GM18499 (cell line): ENCODE measurements around the gene FAP.

Source experiments
- ATAC-seq: cut with Tn5 transposase; IDR thresholded peaks from one replicate; pipeline ENCODE4 v1.9.1; 2021; ENCODE audit warnings: moderate number of reproducible peaks; ENCODE audit not compliant: insufficient read depth, unreplicated experiment

Gene FAP

DNA sequence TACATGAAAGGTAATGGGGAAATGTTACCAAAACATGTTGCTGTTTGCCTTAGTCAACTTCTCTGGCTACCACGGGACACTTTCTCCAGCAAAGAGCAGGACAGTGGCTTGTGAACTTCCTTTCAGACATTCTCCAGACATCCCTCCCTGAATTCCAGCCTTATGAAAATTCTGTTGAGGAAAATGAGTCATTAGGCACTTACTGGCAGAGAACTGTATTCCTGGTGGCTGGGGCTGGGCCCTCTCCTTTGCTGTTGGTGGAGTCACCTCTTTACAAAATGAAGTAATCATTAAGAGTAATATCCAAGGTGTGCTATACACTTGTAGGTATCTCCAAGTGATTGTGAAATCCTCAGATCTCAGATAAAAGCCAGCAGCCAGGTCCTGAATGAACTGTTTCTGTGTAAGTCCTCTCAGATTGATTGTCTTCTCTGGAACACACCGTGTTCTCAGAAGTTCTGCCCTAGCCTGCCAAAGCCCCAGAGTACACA lies 1.3 kb upstream of the FAP start:
- ATAC-seq, result no peak

GRCh38 chr2:162243715-162244114 lies 470 bp upstream of the FAP start:
- ATAC-seq, result no peak

GRCh38 chr2:162242586-162243280 lies 512 bp downstream of the FAP start:
- ATAC-seq, result no peak

- no peak for ATAC-seq
These were observed 1.7 kb downstream of the FAP start for GRCh38 chr2:162241571-162241970.

DNA sequence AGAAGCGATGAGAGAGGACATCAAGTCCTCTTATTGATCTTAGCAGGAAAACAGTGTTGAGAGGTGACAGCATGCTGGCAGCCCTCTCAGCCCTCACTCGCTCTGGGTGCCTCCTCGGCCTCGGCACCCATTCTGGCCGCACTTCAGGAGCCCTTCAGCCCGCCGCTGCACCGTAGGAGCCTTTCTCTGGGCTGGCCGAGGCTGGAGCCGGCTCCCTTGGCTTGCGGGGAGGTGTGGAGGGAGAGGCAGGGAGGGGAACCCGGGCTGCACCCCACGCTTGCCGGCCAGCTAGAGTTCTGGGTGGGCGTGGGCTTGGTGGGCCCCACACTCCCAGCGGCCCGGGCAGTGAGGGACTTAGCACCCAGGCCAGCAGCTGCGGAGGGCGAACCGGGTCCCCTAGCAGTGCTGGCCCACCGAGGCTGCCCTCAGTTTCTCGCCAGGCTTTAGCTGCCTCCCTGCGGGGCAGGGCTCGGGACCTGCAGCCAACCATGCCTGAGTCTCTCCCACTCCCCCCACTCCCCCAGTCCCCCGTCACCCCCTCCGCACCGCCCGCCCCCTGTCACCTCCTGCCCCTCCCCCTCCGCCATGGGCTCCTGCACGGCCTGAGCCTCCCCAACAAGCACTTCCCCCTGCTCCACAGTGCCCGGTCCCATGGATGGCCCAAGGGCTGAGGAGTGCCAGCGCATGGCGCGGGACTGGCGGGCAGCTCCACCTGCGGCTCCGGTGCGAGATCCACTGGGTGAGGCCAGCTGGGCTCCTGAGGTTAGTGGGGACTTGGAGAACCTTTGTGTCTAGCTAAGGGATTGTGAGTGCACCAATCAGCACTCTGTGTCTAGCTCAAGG lies 8.4 kb downstream of the FAP start:
- ATAC-seq, result no peak

DNA sequence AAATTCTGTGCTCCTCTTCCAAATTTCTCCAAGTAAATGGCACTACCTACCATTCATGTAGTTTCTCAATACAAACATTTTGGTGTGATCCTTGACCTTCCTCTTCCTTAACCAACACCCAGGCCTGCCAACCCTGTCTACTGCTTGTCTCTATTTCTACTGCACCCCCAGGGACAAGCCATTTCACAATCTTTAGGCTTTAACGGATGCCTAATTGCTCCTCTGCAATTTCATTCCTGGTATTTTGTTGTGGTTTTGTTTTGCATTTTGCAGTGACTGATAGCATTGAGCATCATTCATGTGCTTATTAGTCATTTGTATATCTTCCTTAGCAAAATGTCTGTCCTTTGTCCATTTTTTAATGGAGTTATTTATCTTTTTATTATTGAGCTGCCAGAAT lies 10.0 kb downstream of the FAP start:
- ATAC-seq, result no peak

GRCh38 chr2:162232671-162233070 lies 10.6 kb downstream of the FAP start:
- ATAC-seq, result no peak

DNA sequence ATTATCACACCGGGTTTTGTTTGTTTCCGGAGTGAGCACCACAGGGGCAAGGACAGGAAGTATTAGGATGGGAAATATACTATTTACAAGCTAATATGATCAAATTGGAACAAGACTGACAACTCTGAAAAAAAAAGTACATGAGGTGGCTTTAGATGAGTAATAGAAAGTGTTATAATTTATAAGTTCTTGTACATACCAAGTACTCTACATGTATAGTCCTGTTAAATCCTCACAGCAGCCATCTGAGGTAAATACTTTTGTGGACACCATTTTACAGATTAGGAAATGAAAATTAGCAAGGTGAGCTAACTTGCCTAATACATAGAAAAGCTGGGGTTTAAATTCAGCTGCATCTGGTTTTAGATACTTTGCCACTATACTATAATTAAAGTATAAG lies 11.2 kb downstream of the FAP start:
- ATAC-seq, result no peak

DNA sequence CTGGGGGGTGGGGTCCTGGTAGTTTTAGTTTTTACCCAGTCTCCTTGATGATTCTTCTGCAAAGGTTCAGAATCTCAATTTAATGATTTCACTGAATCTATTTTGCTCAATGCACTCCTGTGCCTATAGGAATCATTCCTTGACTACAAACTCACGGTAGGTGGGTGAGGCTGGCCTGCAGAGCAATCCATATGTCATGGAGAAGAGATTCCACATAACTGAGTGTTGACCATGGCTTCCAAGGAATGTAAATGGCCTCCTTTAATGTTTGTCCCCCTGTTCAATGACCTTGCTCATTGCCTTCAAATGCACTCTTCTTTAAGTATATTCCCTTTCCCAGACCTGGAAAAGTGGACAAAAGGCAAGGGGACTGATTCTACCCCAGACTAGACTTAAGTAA lies 12.5 kb downstream of the FAP start:
- no peak for ATAC-seq

DNA sequence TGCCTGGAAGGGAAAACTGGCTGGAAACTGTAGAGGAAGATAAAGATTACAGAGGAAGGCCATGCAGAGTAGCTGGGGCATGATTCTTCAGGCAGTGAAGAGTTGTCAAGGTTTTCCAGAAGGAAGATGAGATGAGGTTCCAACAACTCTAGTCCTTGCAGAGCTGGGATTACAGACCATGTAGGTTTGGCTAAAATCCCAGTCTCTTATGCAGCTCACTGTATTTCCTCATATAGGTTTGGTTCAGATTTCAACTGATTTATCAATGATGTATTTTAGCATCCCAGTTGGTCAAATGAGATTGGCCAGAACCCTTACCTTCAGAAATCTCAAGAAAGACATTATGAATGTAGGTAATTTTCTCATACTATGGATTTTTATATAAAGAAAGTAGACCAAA lies 16.4 kb downstream of the FAP start:
- no peak for ATAC-seq

- ATAC-seq, result peak; percentile 66
These were observed 22.2 kb downstream of the FAP start for GRCh38 chr2:162221064-162221463.

DNA sequence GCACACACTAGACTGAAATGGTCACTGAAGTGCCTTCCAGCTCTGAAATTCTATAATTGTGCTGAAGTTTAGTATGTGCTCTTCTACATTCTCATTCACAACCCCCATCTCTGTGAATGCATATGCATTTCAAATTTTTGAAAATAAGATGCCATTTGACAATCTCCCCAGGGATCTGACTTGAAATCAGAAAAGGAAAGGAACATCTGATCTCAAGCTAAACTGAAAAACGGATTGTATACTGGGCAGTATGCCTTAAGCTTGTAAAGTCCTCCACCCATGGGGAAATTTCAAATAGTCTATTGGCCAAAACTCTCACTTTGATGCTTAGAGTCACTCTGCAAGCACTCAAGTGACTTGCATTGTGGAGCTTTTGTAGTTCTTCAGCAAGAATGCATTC lies 22.9 kb downstream of the FAP start:
- ATAC-seq, result no peak

DNA sequence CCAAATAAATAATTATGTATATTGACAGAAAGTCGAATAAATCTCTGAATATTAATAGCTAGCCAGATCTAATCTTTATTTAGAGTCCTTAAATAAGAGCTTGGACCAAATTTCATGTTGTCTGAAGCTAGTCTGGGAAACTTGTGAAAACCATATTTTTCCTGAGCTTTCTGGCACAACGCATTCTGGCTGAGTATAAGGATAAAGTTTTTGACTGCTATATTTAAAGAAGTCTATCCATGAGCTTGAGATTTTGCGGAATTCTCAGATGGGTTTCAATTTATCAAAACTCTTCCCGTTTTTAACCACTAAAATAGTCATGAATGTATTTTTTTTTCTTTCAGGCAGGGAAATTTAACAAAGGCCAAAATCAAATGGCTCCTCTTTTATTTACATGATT lies 23.8 kb downstream of the FAP start:
- ATAC-seq, result no peak

DNA sequence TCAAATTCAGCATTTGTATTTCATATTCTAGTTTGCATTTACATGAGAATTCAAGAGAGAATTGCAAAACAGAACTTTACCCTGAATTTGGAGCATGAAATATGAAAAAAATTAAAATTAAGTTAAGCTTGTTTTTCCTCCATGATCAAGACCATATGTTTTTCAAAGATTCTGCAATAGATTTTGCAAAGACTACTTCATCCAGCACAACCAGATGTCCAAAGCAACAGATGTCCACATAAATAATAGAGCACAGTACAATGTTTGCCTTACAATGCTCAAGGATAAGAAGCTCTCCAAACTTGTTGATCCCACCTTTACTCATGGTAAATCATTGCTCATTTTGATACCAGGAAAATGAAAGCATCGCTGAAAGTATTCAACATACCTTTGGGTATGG lies 25.6 kb downstream of the FAP start:
- ATAC-seq, result no peak

DNA sequence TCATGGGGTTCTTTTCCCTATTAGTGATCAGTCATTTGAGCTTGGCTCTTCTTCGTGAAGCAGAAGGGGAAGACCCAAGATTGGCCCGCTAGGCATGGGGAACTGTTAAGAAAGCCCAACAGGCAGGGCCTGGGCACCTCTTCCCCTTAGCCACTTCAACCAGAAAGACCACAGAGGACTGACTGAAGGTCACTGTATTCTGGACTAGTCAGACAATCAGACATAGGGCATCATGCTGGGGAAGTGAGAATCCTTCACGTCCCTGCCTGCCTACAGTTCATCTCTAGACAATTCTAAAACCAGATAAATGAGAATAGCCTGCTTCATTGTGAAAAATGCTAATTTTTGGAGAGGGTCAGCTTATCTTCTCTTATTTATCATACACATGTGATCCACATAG lies 28.1 kb downstream of the FAP start:
- ATAC-seq, result no peak

DNA sequence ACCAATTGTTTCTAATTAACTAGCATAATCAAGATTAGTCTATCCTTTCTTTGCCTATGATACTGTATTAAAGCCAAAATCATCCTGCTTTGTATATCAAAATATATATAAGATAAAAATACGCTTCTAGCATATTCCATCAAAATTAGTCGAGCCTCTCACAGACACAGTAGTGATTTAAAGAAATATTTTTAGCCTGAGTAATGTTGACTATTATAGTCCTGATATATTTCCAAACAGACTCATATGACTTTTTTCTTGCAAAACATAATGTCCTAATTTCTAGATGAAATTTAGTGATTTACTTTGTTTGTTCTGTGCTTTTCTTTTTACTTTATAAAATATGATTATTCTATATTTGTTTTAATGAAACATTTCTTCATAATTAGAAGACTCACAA lies 30.9 kb downstream of the FAP start:
- ATAC-seq, result no peak

- no peak for ATAC-seq
These were observed 31.5 kb downstream of the FAP start for GRCh38 chr2:162211732-162212131.

- no peak for ATAC-seq
These were observed 32.9 kb downstream of the FAP start for GRCh38 chr2:162210385-162210784.

- ATAC-seq, result no peak
These were observed 41.0 kb downstream of the FAP start for GRCh38 chr2:162202203-162202602.

DNA sequence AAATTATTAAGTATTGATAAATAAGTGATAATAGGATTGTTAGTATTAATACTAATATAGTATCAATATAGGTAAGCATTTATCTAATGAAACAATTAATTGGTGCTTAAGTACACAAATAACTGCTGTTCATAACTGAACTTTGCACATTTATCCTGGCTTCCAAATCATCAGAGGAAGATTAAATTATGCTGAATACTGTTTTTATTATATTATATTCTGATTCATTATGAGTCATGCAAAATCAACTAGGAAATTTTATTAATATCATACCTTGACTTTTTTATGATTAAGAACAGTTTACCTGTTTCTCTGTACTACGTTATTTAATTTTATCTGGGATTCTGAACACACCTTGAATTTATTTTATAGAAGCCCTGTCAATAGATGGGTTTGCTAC lies 42.6 kb downstream of the FAP start:
- ATAC-seq, result no peak

- ATAC-seq, result no peak
These were observed 43.3 kb downstream of the FAP start for GRCh38 chr2:162199913-162200312.

DNA sequence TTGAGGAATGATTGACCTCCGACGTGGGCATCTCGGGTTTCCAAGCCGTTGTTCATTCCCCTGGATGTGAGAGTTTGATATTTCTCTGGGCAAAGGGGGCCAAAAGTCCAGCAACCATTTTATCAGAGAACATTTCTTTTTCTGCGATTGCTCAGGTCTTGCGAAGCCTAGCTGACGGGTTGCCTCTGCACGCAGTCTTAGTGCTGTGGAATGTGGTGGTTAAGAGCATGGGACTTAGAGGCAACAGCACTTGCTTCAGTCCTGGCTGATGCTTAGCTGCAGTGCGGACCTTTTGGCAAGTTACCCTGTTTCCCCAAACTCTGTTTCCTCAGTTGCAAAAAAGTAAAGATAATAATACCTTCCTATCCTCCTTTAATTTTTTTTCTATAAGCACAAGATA lies 45.0 kb downstream of the FAP start:
- ATAC-seq, result no peak
